Thyroid gland (tissue), 4 donors: ENCODE results near the gene MXD4.

Experiments
- CTCF ChIP-seq, 6 experiments: fragments of 200-600 bp in 3 of 6; fragments of 450-650 bp in 3 of 6; sonication (generic) in 3 of 6; IDR thresholded peaks; one replicate each; pipeline ENCODE4 v1.5.1; 2016 to 2019; ENCODE audit warnings: antibody characterized with exemption in 6 of 6, mild to moderate bottlenecking in 2 of 6, inconsistent platforms in 1 of 6, moderate library complexity in 1 of 6
- POLR2A ChIP-seq, 2 donors: fragments of 450-650 bp; IDR thresholded peaks; one replicate each; pipeline ENCODE4 v1.6.1; 2017; ENCODE audit warnings: antibody characterized with exemption in 2 of 2, mild to moderate bottlenecking in 2 of 2, moderate library complexity in 1 of 2

DNA sequence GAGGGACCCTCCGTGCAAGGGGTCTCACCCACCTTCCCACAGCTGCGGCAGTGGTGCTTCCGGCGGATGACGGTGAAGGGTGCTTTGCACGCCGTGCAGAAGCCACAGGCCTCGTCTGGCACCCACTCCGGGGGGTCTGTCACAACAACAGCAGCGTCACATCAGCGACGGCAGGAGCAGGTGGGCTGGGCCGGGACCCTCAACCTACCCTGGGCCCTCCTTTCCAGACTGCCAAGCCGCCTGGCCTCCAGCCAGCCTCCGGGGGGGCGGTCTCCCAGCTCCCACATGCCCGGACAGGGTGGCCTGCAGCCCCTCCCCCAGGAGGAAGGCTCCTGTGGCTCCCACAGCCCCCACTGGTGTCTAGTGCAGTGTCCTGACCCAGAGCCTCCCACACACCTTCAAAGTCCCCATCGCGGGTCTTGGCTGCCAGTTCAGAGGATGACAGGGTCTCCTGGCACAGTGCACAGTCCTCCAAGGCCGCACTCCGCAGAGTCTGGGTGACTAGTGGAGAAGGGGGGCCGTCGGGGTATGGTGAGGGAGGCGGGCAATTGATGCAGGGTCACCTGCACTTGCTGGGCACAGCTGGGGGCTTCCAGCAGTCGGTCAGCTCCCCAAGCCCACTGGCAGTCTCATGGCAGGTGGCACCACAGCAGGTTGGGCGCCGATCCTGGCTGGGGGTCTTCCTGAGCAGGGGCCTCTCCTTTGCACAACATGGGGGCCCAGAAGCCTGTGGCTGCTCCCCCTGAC, 9.5 kb upstream of the MXD4 start:
- no peak for TF ChIP-seq POLR2A (IDR thresholded peaks at IDR 0.05)
- no peak for TF ChIP-seq CTCF (IDR thresholded peaks at IDR 0.05)
